Small intestine (tissue), 7 donors: ENCODE data around the gene OR51I2. TPM values are rescaled to one million over a fixed set of nuclear protein-coding genes. Genes with fewer than 3 reads are reported as not detected.

Source experiments
- DNase-seq, 2 donors: peaks; one replicate each; pipeline versions ENCODE4 v3.0.0 to v3.0.0-alpha.2; 2013
- FAIRE-seq: peaks from 2 replicates; lab custom pipeline; 2012; peaks lifted over from hg19 to GRCh38; lab: Jason Lieb, UNC
- H3K27ac ChIP-seq, 3 donors: one replicate each; pipeline ENCODE4 v1.5.1; 2013; ENCODE audit warnings: low read length in 2 of 3, mild to moderate bottlenecking in 2 of 3, control low read depth in 1 of 3, inconsistent platforms in 1 of 3, low read depth in 1 of 3, moderate library complexity in 1 of 3
- H3K27me3 ChIP-seq, 3 donors: one replicate each; pipeline ENCODE4 v1.6.1; 2013; ENCODE audit warnings: low read length in 3 of 3, inconsistent platforms in 1 of 3; ENCODE audit not compliant: control insufficient read depth in 3 of 3, insufficient read depth in 3 of 3
- H3K36me3 ChIP-seq, 3 donors: one replicate each; pipeline ENCODE4 v1.6.1; 2013; ENCODE audit warnings: low read length in 3 of 3, inconsistent platforms in 1 of 3, low read depth in 1 of 3, mild to moderate bottlenecking in 1 of 3, moderate library complexity in 1 of 3; ENCODE audit not compliant: control insufficient read depth in 3 of 3, insufficient read depth in 2 of 3
- H3K4me1 ChIP-seq, 3 donors: one replicate each; pipeline ENCODE4 v1.6.1; 2013; ENCODE audit warnings: low read length in 2 of 3, inconsistent platforms in 1 of 3, low read depth in 1 of 3, mild to moderate bottlenecking in 1 of 3, moderate library complexity in 1 of 3; ENCODE audit not compliant: control insufficient read depth in 3 of 3, insufficient read depth in 2 of 3
- H3K4me3 ChIP-seq, 3 donors: one replicate each; pipeline ENCODE4 v1.5.1; 2013; ENCODE audit warnings: low read length in 3 of 3, control low read depth in 1 of 3, inconsistent platforms in 1 of 3, low read depth in 1 of 3, mild to moderate bottlenecking in 1 of 3, moderate library complexity in 1 of 3
- H3K9me3 ChIP-seq, 2 donors: one replicate each; pipeline ENCODE4 v1.6.1; 2013; ENCODE audit warnings: low read depth in 1 of 2, low read length in 1 of 2; ENCODE audit not compliant: control insufficient read depth in 2 of 2, insufficient read depth in 1 of 2
- WGBS, 3 donors: extraction: QIAGEN DNeasy Blood & Tissue Kit; methylation state at CpG; one replicate each; pipeline ENCODE4 v1.1.7; 2013; 5-methylcytosine and 5-hydroxymethylcytosine counted together
- polyA plus RNA-seq, 4 donors: library from polyadenylated mRNA; stranded (reverse) in 3 of 4; unstranded in 1 of 4; fragments of 200-250 nt in 3 of 4; fragments of 120-200 nt in 1 of 4; gene quantifications; one replicate each; pipeline versions ENCODE4 v1.2.1 to v1.2.3, GENCODE V29; 2013
- donor health status: healthy with polysubstance abuse.
- donor health status: control.
- donor health status: control.
- donor health status: Bipolar disorder and iron deficiency.
- donor health status: healthy.

OR51I2 gene
- polyA plus RNA-seq, 4 donors = 0.03 TPM; not detected in 3

DNA sequence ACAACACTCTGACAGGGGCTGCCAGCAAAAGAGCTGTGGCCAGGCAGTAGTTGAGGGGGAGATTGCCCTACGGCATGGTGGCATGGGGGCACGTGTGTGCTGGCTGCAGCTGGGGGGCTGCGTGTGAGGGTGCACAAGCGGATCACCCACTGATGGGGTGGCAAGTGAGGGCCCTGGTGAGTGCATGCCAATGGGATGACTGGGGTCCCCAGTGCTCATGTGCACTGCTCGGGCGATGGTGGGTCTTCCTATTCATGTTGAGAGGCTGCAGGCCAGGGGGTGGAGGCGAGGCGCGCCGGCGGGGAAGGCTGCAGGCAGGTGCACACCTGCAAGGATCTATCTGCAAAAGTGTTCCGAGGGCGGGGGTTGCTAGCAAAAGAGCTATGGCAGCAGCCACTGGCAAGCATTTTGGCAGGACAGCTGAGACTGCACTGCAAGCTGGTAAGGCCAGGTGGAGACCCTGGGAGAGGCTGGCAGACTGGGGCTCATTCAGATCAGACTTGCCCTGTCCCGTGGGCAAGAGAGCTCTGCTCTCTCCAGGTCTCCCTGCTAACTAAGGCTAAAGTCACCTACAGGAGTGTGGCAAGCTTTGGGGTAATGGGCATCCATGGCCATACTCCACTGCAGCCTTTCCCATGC is 12.0 kb downstream of the OR51I2 start:
- no peak for FAIRE-seq
- no peak for DNase-seq
- Histone ChIP-seq H3K27me3 (no peaks in the 10 kb centered on the region), H3K36me3 (no peaks in the 10 kb centered on the region), H3K9me3 (peaks cover 0 to 5% of the 10 kb centered on the region in 2 donors), H3K4me3 (no peak overlapping the region), H3K27ac (no peak overlapping the region), H3K4me1 (no peaks in the 10 kb centered on the region)
- 89 to 92% (median 90%) methylated on average over 14 of the region's 14 CpGs for WGBS, 3 donors

DNA sequence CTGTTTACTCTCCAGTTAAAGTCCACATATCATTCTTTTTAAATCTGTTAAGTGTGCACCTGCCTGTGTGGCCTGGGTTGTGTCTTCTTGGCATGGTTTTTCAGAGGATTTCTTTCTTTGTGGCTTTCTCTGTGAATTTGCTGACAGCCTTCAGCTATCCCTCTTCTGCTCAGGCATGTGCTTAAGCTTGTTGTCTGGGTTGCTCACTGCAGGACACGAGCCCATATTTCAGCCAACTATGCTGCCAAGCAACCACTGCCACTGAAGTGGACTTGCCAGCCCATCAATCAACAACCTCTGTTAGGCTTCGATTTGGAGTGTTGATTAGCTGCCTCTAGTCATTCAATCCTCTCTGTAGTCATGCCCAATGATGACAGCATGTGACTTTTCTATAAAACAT is 18.4 kb downstream of the OR51I2 start:
- WGBS, 3 donors = 12 to 48% (median 23%) methylated on average over 2 of the region's 2 CpGs
- no peaks in the 10 kb centered on the region for H3K27me3 ChIP-seq
- FAIRE-seq = no peak
- no peak overlapping the region for H3K4me3 ChIP-seq
- no peak overlapping the region for H3K27ac ChIP-seq
- no peak for DNase-seq
- H3K4me1 ChIP-seq = no peaks in the 10 kb centered on the region
- H3K36me3 ChIP-seq = no peaks in the 10 kb centered on the region
- no peaks in the 10 kb centered on the region for H3K9me3 ChIP-seq

DNA sequence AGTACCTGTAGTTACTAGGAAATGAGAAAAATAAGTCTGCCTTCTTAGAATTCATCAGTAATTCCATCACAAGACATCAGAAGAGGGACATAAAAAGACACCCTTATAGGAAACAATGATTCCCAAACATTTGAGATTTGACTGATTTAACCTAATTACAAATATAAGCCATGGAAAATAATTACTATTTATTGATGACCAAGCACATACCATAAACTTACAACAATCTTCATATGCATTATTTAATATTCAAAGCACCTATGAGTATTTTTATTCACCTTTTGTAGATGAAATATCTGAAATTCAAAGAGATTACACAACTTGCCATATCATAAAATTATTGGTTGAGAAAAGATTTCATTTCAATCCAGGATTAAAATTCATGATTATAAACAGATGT is 24.8 kb downstream of the OR51I2 start:
- Histone ChIP-seq H3K27ac (no peak overlapping the region), H3K9me3 (no peaks in the 10 kb centered on the region), H3K4me1 (no peaks in the 10 kb centered on the region), H3K27me3 (no peaks in the 10 kb centered on the region), H3K4me3 (no peak overlapping the region), H3K36me3 (no peaks in the 10 kb centered on the region)
- FAIRE-seq (no peak), DNase-seq (no peak)

DNA sequence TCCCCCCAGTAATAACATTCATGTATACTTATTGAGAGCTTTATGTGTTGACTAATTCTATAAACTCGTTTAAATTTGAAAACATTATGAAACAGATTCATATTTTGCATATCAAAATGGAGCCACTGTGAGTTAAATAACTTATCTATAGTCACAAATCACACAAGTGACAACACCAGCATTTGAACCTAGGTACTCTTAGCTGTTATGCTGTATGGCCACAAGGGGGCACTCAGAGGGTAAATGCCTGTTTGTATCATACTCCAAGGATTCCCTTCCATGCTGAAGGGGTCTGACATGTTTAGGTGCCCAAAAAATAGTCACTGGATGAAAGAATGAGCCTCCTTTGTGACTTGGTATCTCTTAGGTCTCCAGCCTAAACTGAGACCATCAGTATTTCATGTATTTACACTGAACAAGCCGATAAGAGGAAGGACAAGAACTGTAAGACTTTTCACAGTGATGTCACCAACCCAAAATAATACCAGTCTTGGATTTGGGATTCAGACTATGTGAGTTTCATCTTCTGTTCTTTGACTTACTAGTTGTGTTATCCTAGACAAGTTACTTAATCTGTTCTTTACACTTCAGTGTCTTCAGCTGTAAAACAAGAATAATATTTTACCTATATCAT is 27.2 kb downstream of the OR51I2 start:
- Histone ChIP-seq H3K36me3 (no peaks in the 10 kb centered on the region), H3K27ac (no peak overlapping the region), H3K9me3 (no peaks in the 10 kb centered on the region), H3K4me1 (no peaks in the 10 kb centered on the region), H3K27me3 (no peaks in the 10 kb centered on the region), H3K4me3 (no peak overlapping the region)
- DNase-seq = peak; percentile 42 to 59
- WGBS, 3 donors = 34 to 41% (median 41%) methylated on average over 2 of the region's 2 CpGs
- FAIRE-seq = no peak

DNA sequence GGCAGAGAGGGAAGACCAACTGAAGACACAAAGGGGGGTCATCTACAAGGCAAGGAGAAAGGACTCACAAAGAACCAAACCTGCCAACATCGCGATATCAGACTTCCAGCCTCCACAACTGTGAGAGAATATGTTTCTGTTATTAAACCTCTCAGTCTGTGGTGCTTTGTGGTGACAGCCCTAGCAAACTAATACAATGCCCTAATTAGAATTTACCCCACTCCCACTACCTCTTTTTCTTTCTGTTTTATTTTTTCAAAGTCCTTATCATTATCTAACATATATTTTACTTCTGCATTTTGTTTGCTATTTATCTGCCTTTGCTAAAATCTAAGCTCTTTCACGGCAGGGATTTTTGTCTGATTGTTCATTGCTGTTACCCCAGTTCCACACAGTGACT is 36.9 kb downstream of the OR51I2 start:
- DNase-seq (no peak), FAIRE-seq (no peak)
- no peaks in the 10 kb centered on the region for H3K4me1 ChIP-seq
- no peaks in the 10 kb centered on the region for H3K9me3 ChIP-seq
- no peak overlapping the region for H3K4me3 ChIP-seq
- H3K27me3 ChIP-seq = no peaks in the 10 kb centered on the region
- H3K36me3 ChIP-seq = no peaks in the 10 kb centered on the region
- H3K27ac ChIP-seq = no peak overlapping the region
- WGBS, 3 donors = 75 to 84% (median 81%) methylated on average over 3 of the region's 3 CpGs

DNA sequence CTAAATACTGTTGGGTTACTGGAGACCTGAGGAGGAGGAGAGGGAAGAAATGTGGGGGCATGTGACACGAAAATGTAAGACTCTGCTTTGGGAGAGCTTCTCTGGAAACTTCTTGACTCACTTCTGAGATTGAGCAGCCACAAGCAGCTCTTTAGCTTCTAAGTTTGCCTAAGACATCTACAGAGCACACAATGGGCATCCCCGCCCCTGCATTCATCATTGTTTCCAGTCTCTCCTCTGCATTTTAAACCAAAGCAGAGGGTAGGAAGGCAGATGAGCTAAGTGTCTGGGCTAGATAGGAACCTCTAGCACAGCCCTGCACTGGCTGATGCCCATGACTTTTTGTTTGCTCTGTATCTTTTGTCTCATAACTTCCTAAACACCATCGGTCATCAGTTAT is 37.3 kb downstream of the OR51I2 start:
- H3K36me3 ChIP-seq = no peaks in the 10 kb centered on the region
- DNase-seq (no peak), FAIRE-seq (no peak)
- H3K9me3 ChIP-seq = no peaks in the 10 kb centered on the region
- no peaks in the 10 kb centered on the region for H3K27me3 ChIP-seq
- 43 to 55% (median 53%) methylated on average over 3 of the region's 3 CpGs for WGBS, 3 donors
- H3K27ac ChIP-seq = no peak overlapping the region
- no peaks in the 10 kb centered on the region for H3K4me1 ChIP-seq
- no peak overlapping the region for H3K4me3 ChIP-seq

DNA sequence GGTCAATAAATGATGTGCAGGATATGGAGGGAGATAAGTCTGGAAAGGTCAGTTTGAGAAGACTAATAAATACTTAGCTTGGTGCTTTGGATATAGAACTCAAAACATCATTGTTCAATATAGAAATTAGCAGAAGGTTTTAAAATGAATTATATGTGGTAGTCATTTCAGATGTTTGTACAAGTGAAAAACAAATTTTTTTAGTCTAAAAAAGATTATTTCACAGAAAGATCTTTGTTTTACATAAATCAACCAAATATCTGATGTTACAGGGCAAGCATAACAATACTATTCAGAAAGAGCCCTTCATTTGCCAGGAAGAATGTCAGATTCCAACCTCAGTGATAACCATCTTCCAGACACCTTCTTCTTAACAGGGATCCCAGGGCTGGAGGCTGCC is 39.3 kb downstream of the OR51I2 start, which contains the start of gene OR52D1:
Gene OR52D1, plus strand, starts transcription at position 301 of the 400 bp plus-strand sequence. Its CDS starts 22 bp downstream, at position 323.
- no peaks in the 10 kb centered on the region for H3K4me1 ChIP-seq
- H3K36me3 ChIP-seq = no peaks in the 10 kb centered on the region
- no peaks in the 10 kb centered on the region for H3K27me3 ChIP-seq
- no peak within 1 kb of the TSS for H3K4me3 ChIP-seq
- DNase-seq (no peak), FAIRE-seq (no peak)
- no peak within 1 kb of the TSS for H3K27ac ChIP-seq
- no peaks in the 10 kb centered on the region for H3K9me3 ChIP-seq

DNA sequence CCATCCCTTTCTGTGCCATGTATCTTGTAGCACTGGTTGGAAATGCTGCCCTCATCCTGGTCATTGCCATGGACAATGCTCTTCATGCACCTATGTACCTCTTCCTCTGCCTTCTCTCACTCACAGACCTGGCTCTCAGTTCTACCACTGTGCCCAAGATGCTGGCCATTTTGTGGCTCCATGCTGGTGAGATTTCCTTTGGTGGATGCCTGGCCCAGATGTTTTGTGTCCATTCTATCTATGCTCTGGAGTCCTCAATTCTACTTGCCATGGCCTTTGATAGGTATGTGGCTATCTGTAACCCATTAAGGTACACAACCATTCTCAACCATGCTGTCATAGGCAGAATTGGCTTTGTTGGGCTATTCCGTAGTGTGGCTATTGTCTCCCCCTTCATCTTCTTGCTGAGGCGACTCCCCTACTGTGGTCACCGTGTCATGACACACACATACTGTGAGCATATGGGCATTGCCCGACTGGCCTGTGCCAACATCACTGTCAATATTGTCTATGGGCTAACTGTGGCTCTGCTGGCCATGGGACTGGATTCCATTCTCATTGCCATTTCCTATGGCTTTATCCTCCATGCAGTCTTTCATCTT is 39.8 kb downstream of the OR51I2 start:
- Histone ChIP-seq H3K36me3 (no peaks in the 10 kb centered on the region), H3K27ac (no peak overlapping the region), H3K4me3 (no peak overlapping the region), H3K9me3 (no peaks in the 10 kb centered on the region), H3K4me1 (no peaks in the 10 kb centered on the region), H3K27me3 (no peaks in the 10 kb centered on the region)
- no peak for FAIRE-seq
- no peak for DNase-seq
- 93 to 96% (median 95%) methylated on average over 4 of the region's 4 CpGs for WGBS, 3 donors
